Testis (tissue), 2 donors: ENCODE measurements around the gene PRR15.

Experiments used
- CTCF ChIP-seq, 3 experiments: fragments of 450-650 bp in 2 of 3; fragments of 200-600 bp in 1 of 3; sonication (generic) in 1 of 3; IDR thresholded peaks; one replicate each; pipeline ENCODE4 v1.5.1; 2016 to 2019; ENCODE audit warnings: antibody characterized with exemption in 3 of 3, mild to moderate bottlenecking in 2 of 3, moderate library complexity in 1 of 3
- POLR2A ChIP-seq: fragments of 450-650 bp; IDR thresholded peaks from one replicate; pipeline ENCODE4 v1.6.1; 2017; ENCODE audit warnings: antibody characterized with exemption, mild to moderate bottlenecking, moderate library complexity

- TF ChIP-seq POLR2A: no peak
- TF ChIP-seq CTCF (IDR thresholded peaks at IDR 0.05): no peak
Observed at GRCh38 chr7:29596593-29597178, 33.1 kb downstream of the PRR15 start.
